Measurements from ENCODE around the gene ALDH16A1.
"Not testable (repeated sequence)": the region's sequence is repeated elsewhere in the genome, so short reads cannot be mapped to it uniquely, and the experiment has no call there.

Gene ALDH16A1

GRCh38 chr19:49468746-49469447, 15.9 kb downstream of the ALDH16A1 start:
- DNase-seq = no peak

GRCh38 chr19:49469828-49470614, 17.0 kb downstream of the ALDH16A1 start:
- peak; percentile 9 to 76 for DNase-seq

GRCh38 chr19:49470615-49470978, 17.6 kb downstream of the ALDH16A1 start:
- DNase-seq = no peak

GRCh38 chr19:49472936-49473335, 19.9 kb downstream of the ALDH16A1 start:
- no peak for DNase-seq

- not testable (repeated sequence) for DNase-seq
These were observed 20.5 kb downstream of the ALDH16A1 start for GRCh38 chr19:49473501-49473867.

GRCh38 chr19:49473868-49474541, 21.0 kb downstream of the ALDH16A1 start, which contains the start of gene FLT3LG:
Gene FLT3LG, plus strand, starts transcription at chr19:49474215. Its CDS starts 425 bp downstream, at chr19:49474640.
- DNase-seq = peak; percentile 66 to 92

- no peak for DNase-seq
These were observed 21.5 kb downstream of the ALDH16A1 start for GRCh38 chr19:49474542-49474924.

- no peak for DNase-seq
These were observed 22.3 kb downstream of the ALDH16A1 start for GRCh38 chr19:49475191-49475917.

GRCh38 chr19:49475995-49476880, 23.2 kb downstream of the ALDH16A1 start:
- DNase-seq = no peak

GRCh38 chr19:49479975-49480628, 27.1 kb downstream of the ALDH16A1 start:
- no peak for DNase-seq

- DNase-seq = no peak
These were observed 28.1 kb downstream of the ALDH16A1 start for GRCh38 chr19:49481020-49481683.

GRCh38 chr19:49486232-49486631, 33.2 kb downstream of the ALDH16A1 start:
- DNase-seq = no peak

GRCh38 chr19:49486710-49487276, 33.8 kb downstream of the ALDH16A1 start:
- no peak for DNase-seq

GRCh38 chr19:49487277-49488045, 34.4 kb downstream of the ALDH16A1 start, which contains the start of gene RPL13A:
Gene RPL13A, plus strand, starts transcription at chr19:49487608. Its CDS starts 22 bp downstream, at chr19:49487630.
- DNase-seq = peak; percentile 97 to 98

GRCh38 chr19:49488046-49488862, 35.2 kb downstream of the ALDH16A1 start:
- DNase-seq = no peak

- no peak for DNase-seq
These were observed 36.0 kb downstream of the ALDH16A1 start for GRCh38 chr19:49488863-49489537.

GRCh38 chr19:49489601-49490167, 36.7 kb downstream of the ALDH16A1 start:
- no peak for DNase-seq

Data from bone marrow (tissue), 2 donors.